Omental fat pad (tissue), 4 donors: ENCODE measurements around the gene RAB3C. TPM values are rescaled to one million over a fixed set of nuclear protein-coding genes. Genes with fewer than 3 reads are reported as not detected.

Experiments
- ATAC-seq: fragments of 150-250 bp; one replicate; pipeline ENCODE4 v1.9.1; 2016; ENCODE audit warnings: mild to moderate bottlenecking, moderate library complexity; ENCODE audit not compliant: low FRiP score
- DNase-seq: peaks from one replicate; pipeline ENCODE4 v3.0.0-alpha.2; 2019; ENCODE audit warnings: low spot score
- CTCF ChIP-seq, 3 donors: fragments of 450-650 bp; IDR thresholded peaks; one replicate each; pipeline ENCODE4 v1.5.1; 2016 to 2017; ENCODE audit warnings: antibody characterized with exemption in 3 of 3, mild to moderate bottlenecking in 3 of 3, moderate library complexity in 2 of 3
- total RNA-seq, 4 donors: library from RNA; depleted of rRNA; stranded (reverse); fragments of >200 nt; gene quantifications; one replicate each; pipeline ENCODE4 v1.1.0, GENCODE V29; 2016

The RAB3C gene
- total RNA-seq, 4 donors from 2014 or later = 0.28 to 5.5 (median 2.0) TPM

- DNase-seq (no peak), ATAC-seq (no peak)
- TF ChIP-seq CTCF (IDR thresholded peaks at IDR 0.05) = no peak
Observed at GRCh38 chr5:58816181-58816731, 233.4 kb downstream of the RAB3C start.

GRCh38 chr5:58818465-58818864 lies 235.6 kb downstream of the RAB3C start:
- no peak for ATAC-seq
- TF ChIP-seq CTCF (IDR thresholded peaks at IDR 0.05) = no peak
- no peak for DNase-seq

GRCh38 chr5:58825441-58825840 lies 242.6 kb downstream of the RAB3C start:
- ATAC-seq (no peak), DNase-seq (no peak)
- no peak for TF ChIP-seq CTCF (IDR thresholded peaks at IDR 0.05)

- TF ChIP-seq CTCF (IDR thresholded peaks at IDR 0.05) = no peak
- DNase-seq (no peak), ATAC-seq (no peak)
Observed at GRCh38 chr5:58825899-58826298, 243.0 kb downstream of the RAB3C start.

- ATAC-seq (no peak), DNase-seq (no peak)
- TF ChIP-seq CTCF (IDR thresholded peaks at IDR 0.05) = no peak
Observed at GRCh38 chr5:58827463-58827862, 244.6 kb downstream of the RAB3C start.

GRCh38 chr5:58828258-58828657 lies 245.4 kb downstream of the RAB3C start:
- TF ChIP-seq CTCF (IDR thresholded peaks at IDR 0.05) = no peak
- ATAC-seq (no peak), DNase-seq (no peak)
